GM23338 (cell line): ENCODE data around the gene NCAPD3. TPM values are rescaled to one million over a fixed set of nuclear protein-coding genes. Genes with fewer than 3 reads are reported as not detected.

Source experiments
- ATAC-seq: fragments of 200-7000 bp; cut with Tn5 transposase; 3 replicates; pipeline ENCODE4 v1.9.1; 2020
- DNase-seq: peaks from one replicate; pipeline ENCODE4 v3.0.0-alpha.2; 2015; ENCODE audit warnings: low spot score
- H2AFZ ChIP-seq: fragments of 200-600 bp; sonication (generic); 2 replicates; pipeline ENCODE4 v1.8.0; 2016; ENCODE audit warnings: antibody characterized with exemption, mild to moderate bottlenecking, moderate library complexity
- H3F3A ChIP-seq: fragments of 200-600 bp; sonication (generic); replicated peaks from 2 replicates; pipeline ENCODE4 v1.8.0; 2017; ENCODE audit warnings: antibody characterized with exemption, mixed run types, low read depth
- H3K27ac ChIP-seq: fragments of 200-600 bp; sonication (generic); 2 replicates; pipeline ENCODE4 v1.6.1; 2016; ENCODE audit warnings: low read depth
- H3K27me3 ChIP-seq: fragments of 200-600 bp; sonication (generic); 2 replicates; pipeline ENCODE4 v1.8.0; 2016; ENCODE audit warnings: mild to moderate bottlenecking, mixed run types, moderate library complexity; ENCODE audit not compliant: insufficient read depth
- H3K36me3 ChIP-seq: fragments of 200-600 bp; sonication (generic); 2 replicates; pipeline ENCODE4 v1.8.0; 2016; ENCODE audit warnings: mild to moderate bottlenecking; ENCODE audit not compliant: insufficient read depth
- H3K4me1 ChIP-seq: fragments of 200-600 bp; sonication (generic); 2 replicates; pipeline ENCODE4 v1.8.0; 2016; ENCODE audit warnings: mild to moderate bottlenecking, moderate library complexity; ENCODE audit not compliant: insufficient read depth
- H3K4me2 ChIP-seq: fragments of 200-600 bp; sonication (generic); 2 replicates; pipeline ENCODE4 v1.7.1; 2017; ENCODE audit warnings: mixed run types
- H3K4me3 ChIP-seq: fragments of 200-600 bp; sonication (generic); 2 replicates; pipeline ENCODE4 v1.6.1; 2016; ENCODE audit warnings: mixed run types
- H3K79me2 ChIP-seq: fragments of 200-600 bp; sonication (generic); replicated peaks from 2 replicates; pipeline ENCODE4 v1.8.0; 2017; ENCODE audit warnings: mild to moderate bottlenecking; ENCODE audit not compliant: insufficient read depth
- H3K9me2 ChIP-seq: fragments of 200-600 bp; sonication (generic); 2 replicates; pipeline ENCODE4 v1.8.0; 2017; ENCODE audit not compliant: insufficient read depth
- H4K20me1 ChIP-seq: fragments of 200-600 bp; sonication (generic); replicated peaks from 2 replicates; pipeline ENCODE4 v1.8.0; 2017; ENCODE audit warnings: mild to moderate bottlenecking; ENCODE audit not compliant: insufficient read depth
- H3K27ac Mint-ChIP-seq: 2 replicates; pipeline ENCODE4 v1.8.0; 2020; ENCODE audit warnings: inconsistent platforms, mild to moderate bottlenecking, moderate library complexity, mixed read lengths
- H3K27me3 Mint-ChIP-seq: 3 replicates; pipeline ENCODE4 v1.8.0; 2022; ENCODE audit warnings: low read depth, mild to moderate bottlenecking, moderate library complexity, mixed read lengths, inconsistent platforms; ENCODE audit not compliant: insufficient read depth, poor library complexity
- H3K36me3 Mint-ChIP-seq: 3 replicates; pipeline ENCODE4 v1.8.0; 2021; ENCODE audit warnings: low read depth, mild to moderate bottlenecking, inconsistent platforms, moderate library complexity, mixed read lengths
- H3K4me1 Mint-ChIP-seq: 3 replicates; pipeline ENCODE4 v1.8.0; 2020; ENCODE audit warnings: mild to moderate bottlenecking, inconsistent platforms, mixed read lengths
- H3K4me3 Mint-ChIP-seq: 3 replicates; pipeline ENCODE4 v1.8.0; 2021; ENCODE audit warnings: moderate library complexity, mild to moderate bottlenecking, inconsistent platforms, mixed read lengths
- H3K9me3 Mint-ChIP-seq: 3 replicates; pipeline ENCODE4 v1.8.0; 2020; ENCODE audit warnings: moderate library complexity, mild to moderate bottlenecking, inconsistent platforms, mixed read lengths
- CREB1 ChIP-seq: fragments of 250-450 bp; sonication (Bioruptor Pico); IDR thresholded peaks from 2 replicates; pipeline ENCODE4 v1.5.0; 2020; ENCODE audit warnings: low read depth, mild to moderate bottlenecking, moderate library complexity
- ETS1 ChIP-seq: IDR thresholded peaks from 2 replicates; pipeline ENCODE4 v1.6.1; 2016; ENCODE audit warnings: antibody characterized with exemption
- EZH2 ChIP-seq: fragments of 200-600 bp; sonication (generic); IDR thresholded peaks from one replicate; pipeline ENCODE4 v1.8.0; 2017; ENCODE audit warnings: antibody characterized with exemption, mild to moderate bottlenecking, low read depth; ENCODE audit not compliant: unreplicated experiment
- EZH2phosphoT487 ChIP-seq: fragments of 200-600 bp; sonication (generic); IDR thresholded peaks from one replicate; pipeline ENCODE4 v1.8.1; 2018; ENCODE audit warnings: antibody characterized with exemption; ENCODE audit not compliant: unreplicated experiment
- JUNB ChIP-seq: IDR thresholded peaks from one replicate; pipeline ENCODE4 v1.6.1; 2016; ENCODE audit warnings: antibody characterized with exemption; ENCODE audit not compliant: unreplicated experiment
- NANOG ChIP-seq: IDR thresholded peaks from 2 replicates; pipeline ENCODE4 v1.6.1; 2016; ENCODE audit warnings: antibody characterized with exemption, borderline replicate concordance
- POLR2AphosphoS5 ChIP-seq: IDR thresholded peaks from 2 replicates; pipeline ENCODE4 v1.6.1; 2016; ENCODE audit warnings: antibody characterized with exemption, low read depth
- STAT1 ChIP-seq: IDR thresholded peaks from one replicate; pipeline ENCODE4 v1.6.1; 2016; ENCODE audit warnings: antibody characterized with exemption; ENCODE audit not compliant: unreplicated experiment
- ZNF114 ChIP-seq: fragments of 250-450 bp; sonication (Bioruptor Pico); IDR thresholded peaks from 2 replicates; pipeline ENCODE4 v1.5.0; 2020; ENCODE audit warnings: mild to moderate bottlenecking, moderate library complexity
- ZNF331 ChIP-seq: fragments of 250-450 bp; sonication (Bioruptor Pico); IDR thresholded peaks from 2 replicates; pipeline ENCODE4 v1.5.0; 2020; ENCODE audit warnings: low read depth, mild to moderate bottlenecking, moderate library complexity
- ZNF462 ChIP-seq: fragments of 250-450 bp; sonication (Bioruptor Pico); IDR thresholded peaks from 2 replicates; pipeline ENCODE4 v1.5.0; 2020; ENCODE audit warnings: mild to moderate bottlenecking, moderate library complexity
- polyA plus RNA-seq: library from polyadenylated mRNA; unstranded; fragments of >200 nt; fragmentation: Nextera tagmentation; extraction: Ambion mirVana; gene quantifications from 2 replicates; pipeline ENCODE4 v1.2.1, GENCODE V29; 2016
- total RNA-seq: library from RNA; depleted of rRNA; stranded (reverse); fragments of >200 nt; shearing (Covaris generic); gene quantifications from 2 replicates; pipeline ENCODE4 v1.2.3, GENCODE V29; 2014
- TF ChIP-seq, protein P1 (sequence below), 2 experiments: fragments of 200-600 bp in 1 of 2; sonication (generic) in 1 of 2; conservative IDR thresholded peaks; 2 replicates each; pipeline versions ENCODE4 v1.5.1 to v1.6.1; 2016 to 2017; ENCODE audit warnings: antibody characterized with exemption in 2 of 2, low read depth in 2 of 2, mild to moderate bottlenecking in 2 of 2, moderate library complexity in 1 of 2
- TF ChIP-seq, protein P2 (sequence below): IDR thresholded peaks from one replicate; pipeline ENCODE4 v1.6.1; 2018; ENCODE audit warnings: antibody characterized with exemption; ENCODE audit not compliant: unreplicated experiment

NCAPD3 gene
- total and polyA plus RNA-seq, 2 experiments from 2014 or later, result 37.1 to 49.8 TPM

GRCh38 chr11:134257101-134257500 lies 33.3 kb upstream of the NCAPD3 start:
- no peak overlapping the region for H3K27ac Mint-ChIP-seq
- ATAC-seq, result no peak
- TF ChIP-seq NANOG (no peak), ZNF331 (CRISPR knock-in tag) (no peak), STAT1 (no peak), JUNB (no peak), EZH2 (no peak), ETS1 (no peak), ZNF114 (no peak), EZH2phosphoT487 (no peak), ZNF462 (CRISPR knock-in tag) (no peak), CREB1 (CRISPR knock-in tag) (no peak), POLR2AphosphoS5 (no peak)
- TF ChIP-seq, protein P1, sequence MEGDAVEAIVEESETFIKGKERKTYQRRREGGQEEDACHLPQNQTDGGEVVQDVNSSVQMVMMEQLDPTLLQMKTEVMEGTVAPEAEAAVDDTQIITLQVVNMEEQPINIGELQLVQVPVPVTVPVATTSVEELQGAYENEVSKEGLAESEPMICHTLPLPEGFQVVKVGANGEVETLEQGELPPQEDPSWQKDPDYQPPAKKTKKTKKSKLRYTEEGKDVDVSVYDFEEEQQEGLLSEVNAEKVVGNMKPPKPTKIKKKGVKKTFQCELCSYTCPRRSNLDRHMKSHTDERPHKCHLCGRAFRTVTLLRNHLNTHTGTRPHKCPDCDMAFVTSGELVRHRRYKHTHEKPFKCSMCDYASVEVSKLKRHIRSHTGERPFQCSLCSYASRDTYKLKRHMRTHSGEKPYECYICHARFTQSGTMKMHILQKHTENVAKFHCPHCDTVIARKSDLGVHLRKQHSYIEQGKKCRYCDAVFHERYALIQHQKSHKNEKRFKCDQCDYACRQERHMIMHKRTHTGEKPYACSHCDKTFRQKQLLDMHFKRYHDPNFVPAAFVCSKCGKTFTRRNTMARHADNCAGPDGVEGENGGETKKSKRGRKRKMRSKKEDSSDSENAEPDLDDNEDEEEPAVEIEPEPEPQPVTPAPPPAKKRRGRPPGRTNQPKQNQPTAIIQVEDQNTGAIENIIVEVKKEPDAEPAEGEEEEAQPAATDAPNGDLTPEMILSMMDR (conservative IDR thresholded peaks at IDR 0.05; ENCODE audit: low read depth in 2 of 2), result no peak
- TF ChIP-seq, protein P2, sequence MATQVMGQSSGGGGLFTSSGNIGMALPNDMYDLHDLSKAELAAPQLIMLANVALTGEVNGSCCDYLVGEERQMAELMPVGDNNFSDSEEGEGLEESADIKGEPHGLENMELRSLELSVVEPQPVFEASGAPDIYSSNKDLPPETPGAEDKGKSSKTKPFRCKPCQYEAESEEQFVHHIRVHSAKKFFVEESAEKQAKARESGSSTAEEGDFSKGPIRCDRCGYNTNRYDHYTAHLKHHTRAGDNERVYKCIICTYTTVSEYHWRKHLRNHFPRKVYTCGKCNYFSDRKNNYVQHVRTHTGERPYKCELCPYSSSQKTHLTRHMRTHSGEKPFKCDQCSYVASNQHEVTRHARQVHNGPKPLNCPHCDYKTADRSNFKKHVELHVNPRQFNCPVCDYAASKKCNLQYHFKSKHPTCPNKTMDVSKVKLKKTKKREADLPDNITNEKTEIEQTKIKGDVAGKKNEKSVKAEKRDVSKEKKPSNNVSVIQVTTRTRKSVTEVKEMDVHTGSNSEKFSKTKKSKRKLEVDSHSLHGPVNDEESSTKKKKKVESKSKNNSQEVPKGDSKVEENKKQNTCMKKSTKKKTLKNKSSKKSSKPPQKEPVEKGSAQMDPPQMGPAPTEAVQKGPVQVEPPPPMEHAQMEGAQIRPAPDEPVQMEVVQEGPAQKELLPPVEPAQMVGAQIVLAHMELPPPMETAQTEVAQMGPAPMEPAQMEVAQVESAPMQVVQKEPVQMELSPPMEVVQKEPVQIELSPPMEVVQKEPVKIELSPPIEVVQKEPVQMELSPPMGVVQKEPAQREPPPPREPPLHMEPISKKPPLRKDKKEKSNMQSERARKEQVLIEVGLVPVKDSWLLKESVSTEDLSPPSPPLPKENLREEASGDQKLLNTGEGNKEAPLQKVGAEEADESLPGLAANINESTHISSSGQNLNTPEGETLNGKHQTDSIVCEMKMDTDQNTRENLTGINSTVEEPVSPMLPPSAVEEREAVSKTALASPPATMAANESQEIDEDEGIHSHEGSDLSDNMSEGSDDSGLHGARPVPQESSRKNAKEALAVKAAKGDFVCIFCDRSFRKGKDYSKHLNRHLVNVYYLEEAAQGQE, result no peak

More at GRCh38 chr11:134257101-134257500, 33.3 kb upstream of the NCAPD3 start:
- no peak overlapping the region for H3K4me3 ChIP-seq
- Mint-ChIP-seq H3K4me3 (no peak overlapping the region), H3K9me3 (no peaks in the 10 kb centered on the region), H3K36me3 (peaks cover 53% of the 10 kb centered on the region), H3K4me1 (peaks cover 18% of the 10 kb centered on the region), H3K27me3 (peaks cover 2% of the 10 kb centered on the region)
- no peaks in the 10 kb centered on the region for H3K9me2 ChIP-seq
- peaks cover 22% of the 10 kb centered on the region for H4K20me1 ChIP-seq
- H3K36me3 ChIP-seq, result peaks cover 32% of the 10 kb centered on the region
- no peak overlapping the region for H3K4me2 ChIP-seq
- H3K4me1 ChIP-seq, result peaks cover 14% of the 10 kb centered on the region
- no peaks in the 10 kb centered on the region for H3F3A ChIP-seq
- H2AFZ ChIP-seq, result no peak overlapping the region
- no peak for DNase-seq
- H3K27me3 ChIP-seq, result no peaks in the 10 kb centered on the region
- H3K79me2 ChIP-seq, result peaks cover 47% of the 10 kb centered on the region
- no peak overlapping the region for H3K27ac ChIP-seq
